ENCODE measurements around the gene CERS6.

Gene CERS6

DNA sequence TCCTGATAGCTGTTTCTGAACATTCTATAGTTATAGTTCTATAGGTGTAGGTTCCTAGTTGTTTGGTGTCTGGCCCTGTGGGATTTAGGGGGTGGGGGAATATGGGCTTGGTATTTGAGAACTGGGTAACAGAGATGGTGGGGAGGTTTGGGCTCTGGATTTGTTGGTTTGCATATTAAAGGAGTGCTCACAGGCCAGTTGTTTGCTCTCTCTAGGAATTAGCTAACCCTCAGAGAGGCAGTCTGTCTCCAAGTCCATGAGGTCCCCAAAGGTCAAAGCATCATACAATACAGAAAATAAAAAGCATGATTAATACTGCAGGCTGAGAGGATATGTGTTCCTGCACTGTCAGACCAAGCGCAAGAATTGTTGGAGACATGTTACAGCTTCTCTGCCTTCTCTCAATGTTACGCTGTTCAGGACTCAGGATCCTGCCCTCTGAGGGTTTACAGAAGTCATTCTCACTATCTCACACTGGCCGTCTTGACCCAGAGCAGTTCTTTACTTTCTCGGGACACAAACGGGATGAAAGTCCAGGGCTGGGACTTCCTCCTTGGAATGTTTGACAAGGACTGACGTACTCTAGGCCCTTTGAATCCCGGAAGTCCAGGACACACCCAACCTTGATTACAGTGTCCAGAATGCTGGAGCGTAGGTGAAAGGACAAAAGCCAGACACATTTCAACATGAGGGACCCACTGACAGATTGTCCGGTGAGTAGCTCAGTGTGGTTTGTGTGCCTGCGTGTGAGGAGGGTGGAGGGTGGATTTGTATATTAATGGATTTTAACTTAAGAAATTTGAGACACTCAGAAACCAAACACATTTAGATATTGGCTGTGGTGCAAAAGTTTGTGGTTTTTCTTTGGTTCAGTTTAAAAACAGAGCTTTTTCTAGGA, 346.1 kb downstream of the CERS6 start, which contains the start of gene NOSTRIN:
TSS of gene NOSTRIN (plus strand) at position 677 of the 898 bp plus-strand sequence. CDS start at position 687, 10 bp downstream.
- DNase-seq (ENCODE audit: low spot score) = peak; percentile 18

DNA sequence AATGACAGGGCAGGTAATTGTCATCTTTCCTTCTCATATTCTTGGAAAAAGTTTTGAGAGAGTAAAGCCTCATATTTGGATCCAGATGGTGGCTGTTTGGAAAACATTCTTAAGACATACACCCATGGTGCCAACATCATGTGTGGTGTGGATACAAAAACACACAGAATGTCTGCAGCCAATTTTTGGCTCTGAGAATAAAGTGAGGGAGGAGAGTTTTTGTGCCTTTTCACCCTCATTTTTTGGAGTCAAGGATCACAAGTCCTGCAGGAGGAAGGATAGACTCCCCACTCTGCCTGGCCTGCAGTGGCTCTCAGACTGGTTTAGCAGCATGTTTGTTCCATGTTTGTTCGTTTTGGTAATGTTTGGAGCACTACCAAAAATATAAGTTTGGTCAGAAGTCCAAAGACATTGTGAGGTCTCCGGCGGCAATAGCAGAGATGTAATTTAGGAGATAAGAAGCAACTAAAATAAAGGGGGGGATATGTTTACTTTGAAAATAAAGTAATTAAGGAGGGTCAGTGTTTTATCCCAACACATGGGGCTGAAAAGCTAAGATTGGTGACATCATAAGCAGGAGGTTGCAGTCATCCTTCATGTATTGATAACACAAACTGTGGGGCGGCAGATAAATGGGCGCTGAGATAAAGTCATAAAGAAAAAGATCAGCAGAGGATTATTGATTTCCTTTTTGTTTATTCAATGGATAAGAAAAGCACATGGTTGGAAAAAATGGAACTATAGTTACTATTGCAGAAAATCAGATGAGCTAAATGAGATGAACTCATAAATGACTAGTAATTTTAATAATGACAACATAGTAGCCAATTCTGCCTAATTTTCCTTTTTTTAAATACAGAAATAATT, 347.0 kb downstream of the CERS6 start:
- no peak for DNase-seq (ENCODE audit: low spot score)

GRCh38 chr2:168804214-168804613, 348.1 kb downstream of the CERS6 start:
- no peak for DNase-seq (ENCODE audit: low spot score)

- no peak for DNase-seq (ENCODE audit: low spot score)
These were observed 349.5 kb downstream of the CERS6 start for GRCh38 chr2:168805615-168806014.

DNA sequence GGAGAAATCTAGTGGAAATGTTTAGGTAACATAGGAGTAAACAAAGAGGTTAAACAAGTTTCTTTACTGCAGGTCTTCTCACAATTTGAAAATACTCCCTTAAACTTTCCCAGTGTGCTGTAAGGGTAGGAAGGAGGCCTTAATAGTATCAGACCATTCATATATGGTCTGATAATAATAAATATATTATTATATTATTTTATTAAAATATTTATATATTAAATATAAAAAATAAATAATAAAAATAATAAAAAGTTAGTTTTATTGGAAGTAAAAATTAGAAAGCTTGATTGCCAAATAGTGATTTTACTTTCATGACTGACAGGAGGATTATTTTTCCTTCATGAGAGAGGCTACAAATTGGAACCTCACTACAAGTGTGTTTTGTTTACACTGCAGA, 353.5 kb downstream of the CERS6 start:
- DNase-seq (ENCODE audit: low spot score) = no peak

DNA sequence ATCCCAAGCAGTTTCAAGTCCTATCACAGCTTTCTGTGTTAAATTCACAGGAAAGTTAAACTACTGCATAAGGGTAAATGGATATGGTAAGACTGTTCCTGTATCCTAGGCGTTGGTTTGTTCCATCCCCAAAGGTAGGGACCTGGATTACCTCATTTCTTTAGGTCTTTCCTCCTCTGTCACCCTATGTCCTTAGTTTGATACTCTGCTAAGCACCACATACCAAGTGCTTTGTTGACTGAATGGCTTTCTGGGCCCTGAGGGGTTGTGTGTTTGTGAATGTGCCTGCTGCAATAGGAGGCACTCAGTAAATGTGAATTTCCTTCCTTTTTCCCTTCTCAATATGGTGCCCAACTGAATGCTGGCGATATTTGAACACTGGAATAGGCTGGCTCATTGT, 354.2 kb downstream of the CERS6 start:
- DNase-seq (ENCODE audit: low spot score) = no peak

DNA sequence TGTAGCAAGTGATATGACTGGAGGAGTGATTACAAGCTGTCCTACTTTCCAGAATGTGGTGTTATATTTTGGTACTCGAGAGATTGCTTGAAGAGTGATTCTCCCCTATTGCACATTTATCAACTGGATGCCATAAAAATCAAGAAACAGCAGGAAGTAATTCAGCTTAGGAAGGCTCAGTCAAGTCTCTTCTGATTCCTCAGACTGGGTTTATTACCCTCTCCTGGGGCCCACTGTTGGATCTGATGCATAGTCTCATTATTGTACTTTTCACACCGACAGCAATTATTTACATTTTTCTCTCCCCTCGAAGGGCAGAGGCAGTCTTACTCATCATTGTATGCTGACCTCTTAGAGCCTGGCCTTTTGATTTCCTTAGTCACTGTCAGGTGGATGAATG, 355.6 kb downstream of the CERS6 start:
- no peak for DNase-seq (ENCODE audit: low spot score)

DNA sequence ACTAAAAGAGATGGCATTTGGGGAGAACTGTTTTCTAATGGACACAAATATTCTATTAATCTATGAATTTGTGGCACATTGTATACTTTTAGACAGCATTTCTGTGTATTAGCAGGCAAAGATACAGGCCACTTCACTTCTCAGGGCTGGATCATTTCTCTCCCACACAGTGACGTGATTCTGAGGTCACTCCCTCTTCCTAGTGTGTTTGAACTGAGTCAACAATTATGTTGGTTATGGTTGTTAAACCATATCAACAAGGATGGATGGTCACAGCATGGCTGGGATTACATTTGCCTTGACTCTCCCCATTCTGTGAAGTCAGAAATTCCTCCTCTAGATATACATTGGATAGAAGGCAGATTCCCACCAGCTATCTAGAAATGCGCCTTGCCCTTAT, 358.0 kb downstream of the CERS6 start:
- DNase-seq (ENCODE audit: low spot score) = no peak

DNA sequence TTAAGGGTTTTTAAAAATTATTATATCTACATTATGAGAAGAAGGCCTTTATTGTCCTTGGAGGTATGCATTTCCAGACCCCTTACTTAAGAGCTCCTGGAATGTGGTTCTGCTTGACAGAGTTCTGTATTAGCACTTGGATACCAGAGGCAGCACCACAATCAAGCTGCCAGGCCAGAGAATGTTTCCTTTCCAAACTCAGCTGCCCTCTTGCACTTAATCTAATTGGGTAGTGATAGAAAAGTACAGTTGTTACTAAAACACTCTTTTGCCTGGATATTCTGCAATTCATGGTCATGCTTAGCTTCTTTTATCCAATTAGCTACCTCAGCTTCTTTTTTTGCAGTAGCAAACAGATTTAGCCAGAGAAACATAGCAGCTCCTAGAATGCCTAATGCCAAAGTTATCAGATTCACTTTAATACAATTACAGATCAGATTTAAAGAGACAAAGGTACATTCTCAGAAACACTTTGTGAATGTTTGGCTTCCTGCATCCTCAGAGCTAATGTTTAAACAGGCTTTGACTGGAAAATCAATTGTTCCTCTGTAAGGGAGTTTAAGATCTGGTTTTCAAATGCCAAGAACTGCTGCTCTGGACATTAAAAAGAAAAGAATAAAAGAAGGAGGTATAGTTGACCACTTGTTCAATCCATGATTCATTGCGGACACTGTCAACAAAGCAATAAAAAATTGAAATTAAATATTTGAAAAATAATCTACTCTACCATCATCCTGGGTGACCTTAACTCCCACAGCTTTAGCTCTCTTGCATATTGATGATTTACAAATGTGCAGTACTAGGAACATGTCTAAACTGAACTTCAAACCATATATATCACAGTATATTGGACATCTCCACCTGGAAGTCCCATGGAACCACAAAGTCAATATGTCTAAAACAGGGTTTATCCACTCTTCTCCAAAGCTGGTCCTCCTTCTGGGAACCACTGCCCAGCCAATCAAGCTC, 359.2 kb downstream of the CERS6 start:
- no peak for DNase-seq (ENCODE audit: low spot score)

- DNase-seq (ENCODE audit: low spot score) = peak; percentile 76
These were observed 360.3 kb downstream of the CERS6 start for GRCh38 chr2:168816369-168816768.

DNA sequence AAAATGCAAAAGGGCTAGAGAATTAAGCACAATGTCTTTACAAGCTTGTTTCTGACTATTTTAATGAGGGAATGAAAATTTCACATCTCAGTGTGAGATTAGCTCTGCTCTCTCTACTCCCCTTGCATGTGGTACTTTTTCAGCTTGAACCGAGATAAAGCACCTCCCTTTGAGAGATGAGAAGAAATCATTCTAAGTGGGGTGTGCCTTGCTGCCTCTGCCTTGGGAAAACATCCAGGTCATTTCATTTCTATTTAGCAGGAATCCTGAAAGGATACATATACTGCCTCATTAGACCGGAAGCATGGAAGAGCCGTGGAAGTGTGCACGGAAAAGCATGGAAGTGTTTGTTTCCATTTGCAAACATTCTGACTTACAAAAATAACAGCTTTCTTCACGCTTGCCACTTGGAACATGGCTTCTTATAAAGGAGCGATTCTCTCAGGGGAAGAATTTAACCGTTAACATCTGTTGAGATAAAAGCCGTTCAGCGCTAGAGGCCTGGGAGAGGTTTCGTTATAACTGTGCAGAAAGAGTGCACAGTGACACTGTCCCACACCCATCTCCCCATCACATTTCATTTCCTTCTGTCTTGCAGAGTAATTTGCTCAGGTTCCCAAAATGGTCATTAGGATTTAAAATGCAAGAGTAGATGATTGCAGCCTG, 363.1 kb downstream of the CERS6 start:
- no peak for DNase-seq (ENCODE audit: low spot score)

DNA sequence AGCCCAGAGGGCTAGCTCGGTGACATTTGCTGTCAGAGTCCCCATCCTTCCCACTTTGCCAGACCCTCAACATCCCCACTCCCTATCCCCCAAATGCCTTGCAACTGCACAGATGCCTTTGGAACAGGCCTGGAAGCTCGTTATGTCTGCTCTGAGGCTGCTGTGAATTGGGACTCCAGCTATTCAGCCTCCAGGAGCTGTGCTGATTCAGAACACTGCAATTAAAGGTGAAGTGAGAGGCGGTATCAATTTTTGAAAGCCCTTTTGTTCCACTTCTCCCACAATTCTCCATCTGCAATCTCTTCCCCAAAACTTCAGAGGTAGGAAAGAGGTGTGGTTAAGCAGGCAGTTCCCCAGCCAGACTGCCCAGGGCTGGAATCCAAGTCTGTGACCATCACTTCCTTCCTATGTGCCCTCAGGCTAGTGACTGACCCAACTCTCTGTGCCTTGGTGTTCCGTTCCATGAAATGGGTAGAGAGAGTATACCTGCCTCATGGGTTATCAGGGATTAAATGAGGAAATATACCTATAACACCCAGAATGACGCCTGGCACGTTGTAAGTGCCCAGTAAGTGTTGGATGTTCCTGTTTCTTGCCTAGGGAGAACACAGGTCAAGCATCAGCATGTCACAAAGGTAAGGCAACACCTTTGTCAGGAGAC, 363.9 kb downstream of the CERS6 start:
- no peak for DNase-seq (ENCODE audit: low spot score)

- no peak for DNase-seq (ENCODE audit: low spot score)
These were observed 365.5 kb downstream of the CERS6 start for GRCh38 chr2:168821577-168821976.

GRCh38 chr2:168821992-168822391, 365.9 kb downstream of the CERS6 start:
- DNase-seq (ENCODE audit: low spot score) = no peak
